HEK293 (cell line): ENCODE results near the gene TBC1D5.

Source experiments
- CTCF ChIA-PET: fragments of 350-600 bp; formaldehyde crosslinking; extraction: SDS; loops from one replicate; lab custom pipeline; 2021; ENCODE audit warnings: antibody characterized with exemption; lab: Yijun Ruan, JAX
- POLR2A ChIA-PET: fragments of 300-600 bp; formaldehyde crosslinking; extraction: SDS; loops from one replicate; lab custom pipeline; 2020; ENCODE audit warnings: antibody characterized with exemption, inconsistent platforms; lab: Yijun Ruan, JAX
- H3K27ac ChIP-seq: fragments of 200-500 bp; sonication (Bioruptor generic); 2 replicates; pipeline ENCODE4 v1.5.1; 2014; ENCODE audit warnings: low read depth, low read length, control low read depth, inconsistent platforms; ENCODE audit errors: extremely low read depth
- H3K36me3 ChIP-seq, 2 experiments: fragments of 200-500 bp in 1 of 2; sonication (Bioruptor generic) in 1 of 2; 1 replicate in 1 of 2; 2 replicates in 1 of 2; pipeline ENCODE4 v1.5.1; 2014 to 2017; ENCODE audit warnings: inconsistent platforms in 2 of 2, low read length in 2 of 2; ENCODE audit not compliant: control insufficient read depth in 2 of 2, insufficient read depth in 1 of 2
- H3K4me1 ChIP-seq: fragments of 200-500 bp; sonication (Bioruptor generic); 2 replicates; pipeline ENCODE4 v1.5.1; 2014; ENCODE audit warnings: mild to moderate bottlenecking, low read length, inconsistent platforms; ENCODE audit not compliant: control insufficient read depth, insufficient read depth
- H3K4me3 ChIP-seq: 2 replicates; pipeline ENCODE4 v1.5.1; 2011; ENCODE audit warnings: low read depth, mild to moderate bottlenecking, control low read depth, low read length, moderate library complexity
- H3K9me3 ChIP-seq: fragments of 200-500 bp; sonication (Bioruptor generic); 2 replicates; pipeline ENCODE4 v1.5.1; 2014; ENCODE audit warnings: low read depth, low read length, inconsistent platforms; ENCODE audit not compliant: control insufficient read depth, insufficient read depth
- BCL11A ChIP-seq: fragments of 450-650 bp; formaldehyde crosslinking; IDR thresholded peaks from 2 replicates; pipeline ENCODE4 v1.5.1; 2016; ENCODE audit warnings: low read depth, missing biosample characterization, missing genetic modification characterization
- KLF1 ChIP-seq: fragments of 450-650 bp; formaldehyde crosslinking; IDR thresholded peaks from 2 replicates; pipeline ENCODE4 v1.5.1; 2016; ENCODE audit warnings: missing biosample characterization, missing genetic modification characterization
- KLF10 ChIP-seq: fragments of 450-650 bp; IDR thresholded peaks from 2 replicates; pipeline ENCODE4 v1.5.1; 2018; ENCODE audit warnings: missing biosample characterization, mild to moderate bottlenecking, missing genetic modification characterization
- MYNN ChIP-seq: fragments of 450-650 bp; formaldehyde crosslinking; IDR thresholded peaks from 2 replicates; pipeline ENCODE4 v1.5.1; 2016; ENCODE audit warnings: missing biosample characterization, missing genetic modification characterization, borderline replicate concordance
- MZF1 ChIP-seq: fragments of 450-650 bp; formaldehyde crosslinking; IDR thresholded peaks from 2 replicates; pipeline ENCODE4 v1.5.1; 2017; ENCODE audit warnings: missing biosample characterization, missing genetic modification characterization, borderline replicate concordance
- SCRT1 ChIP-seq: fragments of 450-650 bp; formaldehyde crosslinking; IDR thresholded peaks from 2 replicates; pipeline ENCODE4 v1.5.1; 2016; ENCODE audit warnings: missing biosample characterization, missing genetic modification characterization, borderline replicate concordance
- WT1 ChIP-seq: fragments of 450-650 bp; formaldehyde crosslinking; IDR thresholded peaks from 2 replicates; pipeline ENCODE4 v1.5.1; 2016; ENCODE audit warnings: missing biosample characterization, missing genetic modification characterization
- ZBTB44 ChIP-seq: fragments of 450-650 bp; IDR thresholded peaks from 2 replicates; pipeline ENCODE4 v1.5.1; 2018; ENCODE audit warnings: missing biosample characterization, mild to moderate bottlenecking, missing genetic modification characterization
- ZFHX2 ChIP-seq: fragments of 450-650 bp; formaldehyde crosslinking; conservative IDR thresholded peaks from 2 replicates; pipeline ENCODE4 v1.5.1; 2016; ENCODE audit warnings: missing biosample characterization, missing genetic modification characterization
- ZNF10 ChIP-seq: fragments of 450-650 bp; formaldehyde crosslinking; IDR thresholded peaks from 2 replicates; pipeline ENCODE4 v1.5.1; 2017; ENCODE audit warnings: missing biosample characterization, missing genetic modification characterization
- ZNF112 ChIP-seq: fragments of 450-650 bp; formaldehyde crosslinking; IDR thresholded peaks from 2 replicates; pipeline ENCODE4 v1.5.0; 2017; ENCODE audit warnings: missing biosample characterization, missing genetic modification characterization
- ZNF157 ChIP-seq: fragments of 450-650 bp; formaldehyde crosslinking; IDR thresholded peaks from 2 replicates; pipeline ENCODE4 v1.5.1; 2016; ENCODE audit warnings: missing biosample characterization, missing genetic modification characterization
- ZNF223 ChIP-seq: fragments of 450-650 bp; formaldehyde crosslinking; IDR thresholded peaks from 2 replicates; pipeline ENCODE4 v1.5.1; 2016; ENCODE audit warnings: missing biosample characterization, missing genetic modification characterization
- ZNF350 ChIP-seq: fragments of 450-650 bp; formaldehyde crosslinking; IDR thresholded peaks from 2 replicates; pipeline ENCODE4 v1.5.0; 2017; ENCODE audit warnings: missing biosample characterization, mild to moderate bottlenecking, missing genetic modification characterization
- ZNF391 ChIP-seq: fragments of 450-650 bp; formaldehyde crosslinking; IDR thresholded peaks from 2 replicates; pipeline ENCODE4 v1.5.1; 2016; ENCODE audit warnings: low read depth, missing biosample characterization, missing genetic modification characterization, borderline replicate concordance
- ZNF521 ChIP-seq: fragments of 450-650 bp; formaldehyde crosslinking; IDR thresholded peaks from 2 replicates; pipeline ENCODE4 v1.5.1; 2017; ENCODE audit warnings: missing biosample characterization, mild to moderate bottlenecking, missing genetic modification characterization
- ZNF548 ChIP-seq: fragments of 450-650 bp; formaldehyde crosslinking; IDR thresholded peaks from 2 replicates; pipeline ENCODE4 v1.5.1; 2016; ENCODE audit warnings: missing biosample characterization, missing genetic modification characterization
- ZNF558 ChIP-seq: fragments of 450-650 bp; formaldehyde crosslinking; IDR thresholded peaks from 2 replicates; pipeline ENCODE4 v1.5.1; 2016; ENCODE audit warnings: missing biosample characterization, missing genetic modification characterization
- ZNF585B ChIP-seq: fragments of 450-650 bp; formaldehyde crosslinking; IDR thresholded peaks from 2 replicates; pipeline ENCODE4 v1.5.1; 2016; ENCODE audit warnings: missing biosample characterization, missing genetic modification characterization
- ZNF621 ChIP-seq: fragments of 450-650 bp; formaldehyde crosslinking; IDR thresholded peaks from 2 replicates; pipeline ENCODE4 v1.5.1; 2017; ENCODE audit warnings: missing biosample characterization, missing genetic modification characterization
- ZNF626 ChIP-seq: fragments of 450-650 bp; sonication (Bioruptor Pico); formaldehyde crosslinking; IDR thresholded peaks from 2 replicates; pipeline ENCODE4 v1.5.1; 2018; ENCODE audit warnings: missing biosample characterization, missing genetic modification characterization, inconsistent platforms
- ZSCAN23 ChIP-seq: fragments of 450-650 bp; formaldehyde crosslinking; IDR thresholded peaks from 2 replicates; pipeline ENCODE4 v1.5.1; 2016; ENCODE audit warnings: missing biosample characterization, missing genetic modification characterization
- ZSCAN30 ChIP-seq: fragments of 450-650 bp; IDR thresholded peaks from 2 replicates; pipeline ENCODE4 v1.5.1; 2018; ENCODE audit warnings: missing biosample characterization, mild to moderate bottlenecking, missing genetic modification characterization, moderate library complexity
- TF ChIP-seq, protein P1 (sequence below): fragments of 450-650 bp; formaldehyde crosslinking; IDR thresholded peaks from 2 replicates; pipeline ENCODE4 v1.5.1; 2016; ENCODE audit warnings: missing biosample characterization, missing genetic modification characterization
- TF ChIP-seq, protein P2 (sequence below): fragments of 450-650 bp; formaldehyde crosslinking; IDR thresholded peaks from 2 replicates; pipeline ENCODE4 v1.5.1; 2016; ENCODE audit warnings: missing biosample characterization, missing genetic modification characterization
- TF ChIP-seq, protein P3 (sequence below): fragments of 450-650 bp; formaldehyde crosslinking; IDR thresholded peaks from 2 replicates; pipeline ENCODE4 v1.5.1; 2016; ENCODE audit warnings: missing biosample characterization, missing genetic modification characterization
- TF ChIP-seq, protein P4 (sequence below): fragments of 450-650 bp; formaldehyde crosslinking; IDR thresholded peaks from 2 replicates; pipeline ENCODE4 v1.5.1; 2016; ENCODE audit warnings: missing biosample characterization, missing genetic modification characterization, borderline replicate concordance

Gene TBC1D5

GRCh38 chr3:17508180-17508752 lies 234.2 kb downstream of the TBC1D5 start (continued):
- TF ChIP-seq, protein P1, sequence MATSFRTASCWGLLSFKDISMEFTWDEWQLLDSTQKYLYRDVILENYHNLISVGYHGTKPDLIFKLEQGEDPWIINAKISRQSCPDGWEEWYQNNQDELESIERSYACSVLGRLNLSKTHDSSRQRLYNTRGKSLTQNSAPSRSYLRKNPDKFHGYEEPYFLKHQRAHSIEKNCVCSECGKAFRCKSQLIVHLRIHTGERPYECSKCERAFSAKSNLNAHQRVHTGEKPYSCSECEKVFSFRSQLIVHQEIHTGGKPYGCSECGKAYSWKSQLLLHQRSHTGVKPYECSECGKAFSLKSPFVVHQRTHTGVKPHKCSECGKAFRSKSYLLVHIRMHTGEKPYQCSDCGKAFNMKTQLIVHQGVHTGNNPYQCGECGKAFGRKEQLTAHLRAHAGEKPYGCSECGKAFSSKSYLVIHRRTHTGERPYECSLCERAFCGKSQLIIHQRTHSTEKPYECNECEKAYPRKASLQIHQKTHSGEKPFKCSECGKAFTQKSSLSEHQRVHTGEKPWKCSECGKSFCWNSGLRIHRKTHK (tag by site-specific recombination), result no peak
- no peak for TF ChIP-seq ZNF548 (tag by site-specific recombination)
- no peak for TF ChIP-seq ZNF558 (tag by site-specific recombination)
- TF ChIP-seq ZBTB44 (tag by site-specific recombination), result no peak

DNA sequence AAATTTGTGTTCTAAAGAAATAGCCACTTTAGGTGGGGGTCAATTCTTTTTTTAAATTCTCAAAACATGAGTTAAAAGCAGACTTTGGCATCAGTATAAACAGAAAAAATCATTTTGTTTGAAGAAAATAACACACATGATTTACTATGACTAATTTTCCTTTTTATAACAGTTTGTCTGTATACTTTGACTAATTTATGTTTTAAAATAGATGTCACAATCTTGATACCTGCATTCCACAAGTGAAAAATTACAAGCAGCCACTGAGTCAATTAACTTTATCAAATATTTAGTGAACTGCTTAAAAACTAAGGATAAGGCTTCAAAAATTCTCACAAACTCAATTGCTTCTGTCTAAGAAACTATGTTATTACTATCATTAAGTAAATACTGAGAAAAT lies 235.0 kb downstream of the TBC1D5 start:
- Histone ChIP-seq H3K9me3 (no peaks in the 10 kb centered on the region), H3K36me3 (no peaks in the 10 kb centered on the region), H3K4me1 (peaks cover 4% of the 10 kb centered on the region; the same call in 1 of the 2 replicates), H3K4me3 (no peak overlapping the region), H3K27ac (no peak overlapping the region)
- ChIA-PET POLR2A (no interaction called here), CTCF (no interaction called here)
- TF ChIP-seq MZF1 (tag by site-specific recombination), result no peak
- TF ChIP-seq ZNF585B (tag by site-specific recombination), result no peak
- TF ChIP-seq, protein P2, sequence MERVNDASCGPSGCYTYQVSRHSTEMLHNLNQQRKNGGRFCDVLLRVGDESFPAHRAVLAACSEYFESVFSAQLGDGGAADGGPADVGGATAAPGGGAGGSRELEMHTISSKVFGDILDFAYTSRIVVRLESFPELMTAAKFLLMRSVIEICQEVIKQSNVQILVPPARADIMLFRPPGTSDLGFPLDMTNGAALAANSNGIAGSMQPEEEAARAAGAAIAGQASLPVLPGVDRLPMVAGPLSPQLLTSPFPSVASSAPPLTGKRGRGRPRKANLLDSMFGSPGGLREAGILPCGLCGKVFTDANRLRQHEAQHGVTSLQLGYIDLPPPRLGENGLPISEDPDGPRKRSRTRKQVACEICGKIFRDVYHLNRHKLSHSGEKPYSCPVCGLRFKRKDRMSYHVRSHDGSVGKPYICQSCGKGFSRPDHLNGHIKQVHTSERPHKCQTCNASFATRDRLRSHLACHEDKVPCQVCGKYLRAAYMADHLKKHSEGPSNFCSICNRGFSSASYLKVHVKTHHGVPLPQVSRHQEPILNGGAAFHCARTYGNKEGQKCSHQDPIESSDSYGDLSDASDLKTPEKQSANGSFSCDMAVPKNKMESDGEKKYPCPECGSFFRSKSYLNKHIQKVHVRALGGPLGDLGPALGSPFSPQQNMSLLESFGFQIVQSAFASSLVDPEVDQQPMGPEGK, result no peak
- no peak for TF ChIP-seq ZSCAN23
- no peak for TF ChIP-seq ZNF112
- TF ChIP-seq ZNF391 (tag by site-specific recombination), result no peak
- no peak for TF ChIP-seq ZFHX2 (tag by site-specific recombination)
- TF ChIP-seq ZNF223 (tag by site-specific recombination), result no peak
- no peak for TF ChIP-seq MYNN (tag by site-specific recombination)
- no peak for TF ChIP-seq KLF1 (tag by site-specific recombination)
- no peak for TF ChIP-seq ZNF626 (tag by site-specific recombination)
- no peak for TF ChIP-seq WT1 (tag by site-specific recombination)
- no peak for TF ChIP-seq ZNF10 (tag by site-specific recombination)
- no peak for TF ChIP-seq ZNF621 (tag by site-specific recombination)

DNA sequence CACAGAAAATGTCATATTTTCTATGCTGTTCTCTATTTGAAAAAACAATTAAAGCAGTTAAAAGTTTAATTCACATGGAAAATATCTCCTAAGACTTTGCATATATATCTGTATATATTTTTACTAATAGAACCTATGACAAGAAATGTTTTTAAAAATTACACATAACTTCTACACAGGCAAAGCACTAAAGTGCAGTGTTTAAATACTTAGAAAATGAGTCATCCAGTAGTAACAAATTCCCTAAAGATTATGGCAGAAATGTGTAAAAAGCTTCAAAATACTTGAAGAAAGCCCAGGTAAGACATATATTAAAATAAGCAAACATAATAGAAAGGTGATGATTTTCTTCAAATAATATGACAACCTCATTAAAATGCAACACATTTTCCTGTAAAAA lies 236.6 kb downstream of the TBC1D5 start:
- POLR2A ChIA-PET, result no interaction called here
- CTCF ChIA-PET, result interaction anchor here (0.6 kb wide), 1 partner anchor 12 kb away, joined by 4 read pairs; no protein-coding TSS in a partner anchor
- H3K9me3 ChIP-seq, result no peaks in the 10 kb centered on the region
- H3K4me3 ChIP-seq, result no peak overlapping the region
- peaks cover 4% of the 10 kb centered on the region; the same call in 1 of the 2 replicates for H3K4me1 ChIP-seq
- H3K27ac ChIP-seq, result no peak overlapping the region
- H3K36me3 ChIP-seq, result no peaks in the 10 kb centered on the region
- no peak for TF ChIP-seq ZNF157 (tag by site-specific recombination)
- TF ChIP-seq KLF10 (tag by site-specific recombination), result no peak
- TF ChIP-seq BCL11A, result no peak
- TF ChIP-seq, protein P3, sequence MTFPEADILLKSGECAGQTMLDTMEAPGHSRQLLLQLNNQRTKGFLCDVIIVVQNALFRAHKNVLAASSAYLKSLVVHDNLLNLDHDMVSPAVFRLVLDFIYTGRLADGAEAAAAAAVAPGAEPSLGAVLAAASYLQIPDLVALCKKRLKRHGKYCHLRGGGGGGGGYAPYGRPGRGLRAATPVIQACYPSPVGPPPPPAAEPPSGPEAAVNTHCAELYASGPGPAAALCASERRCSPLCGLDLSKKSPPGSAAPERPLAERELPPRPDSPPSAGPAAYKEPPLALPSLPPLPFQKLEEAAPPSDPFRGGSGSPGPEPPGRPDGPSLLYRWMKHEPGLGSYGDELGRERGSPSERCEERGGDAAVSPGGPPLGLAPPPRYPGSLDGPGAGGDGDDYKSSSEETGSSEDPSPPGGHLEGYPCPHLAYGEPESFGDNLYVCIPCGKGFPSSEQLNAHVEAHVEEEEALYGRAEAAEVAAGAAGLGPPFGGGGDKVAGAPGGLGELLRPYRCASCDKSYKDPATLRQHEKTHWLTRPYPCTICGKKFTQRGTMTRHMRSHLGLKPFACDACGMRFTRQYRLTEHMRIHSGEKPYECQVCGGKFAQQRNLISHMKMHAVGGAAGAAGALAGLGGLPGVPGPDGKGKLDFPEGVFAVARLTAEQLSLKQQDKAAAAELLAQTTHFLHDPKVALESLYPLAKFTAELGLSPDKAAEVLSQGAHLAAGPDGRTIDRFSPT (tag by site-specific recombination), result no peak
- no peak for TF ChIP-seq ZNF521 (tag by site-specific recombination)
- TF ChIP-seq ZNF350 (tag by site-specific recombination), result no peak
- TF ChIP-seq SCRT1 (tag by site-specific recombination), result no peak
- TF ChIP-seq, protein P4, sequence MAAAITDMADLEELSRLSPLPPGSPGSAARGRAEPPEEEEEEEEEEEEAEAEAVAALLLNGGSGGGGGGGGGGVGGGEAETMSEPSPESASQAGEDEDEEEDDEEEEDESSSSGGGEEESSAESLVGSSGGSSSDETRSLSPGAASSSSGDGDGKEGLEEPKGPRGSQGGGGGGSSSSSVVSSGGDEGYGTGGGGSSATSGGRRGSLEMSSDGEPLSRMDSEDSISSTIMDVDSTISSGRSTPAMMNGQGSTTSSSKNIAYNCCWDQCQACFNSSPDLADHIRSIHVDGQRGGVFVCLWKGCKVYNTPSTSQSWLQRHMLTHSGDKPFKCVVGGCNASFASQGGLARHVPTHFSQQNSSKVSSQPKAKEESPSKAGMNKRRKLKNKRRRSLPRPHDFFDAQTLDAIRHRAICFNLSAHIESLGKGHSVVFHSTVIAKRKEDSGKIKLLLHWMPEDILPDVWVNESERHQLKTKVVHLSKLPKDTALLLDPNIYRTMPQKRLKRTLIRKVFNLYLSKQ (tag by site-specific recombination), result no peak
- TF ChIP-seq ZSCAN30 (tag by site-specific recombination), result no peak
